ENCODE data around the gene CTDP1. TPM values are rescaled to one million over a fixed set of nuclear protein-coding genes. Genes with fewer than 3 reads are reported as not detected.
A peak's percentile ranks its signal among the peaks of the same experiment; 100 is the strongest.

CTDP1 gene
- total RNA-seq, 1 experiment from 2014 or later = 33.7 TPM

GRCh38 chr18:79637921-79638909, 41.4 kb upstream of the CTDP1 start:
- H2BK120ac ChIP-seq (ENCODE audit: low read depth, low read length, poor library complexity, severe bottlenecking) = no peak overlapping the region
- H3K4me1 ChIP-seq (ENCODE audit: insufficient read depth, low read length) = no peaks in the 10 kb centered on the region
- H3K23ac ChIP-seq (ENCODE audit: insufficient read length, low read depth, low read length) = no peak overlapping the region
- H2BK5ac ChIP-seq (ENCODE audit: insufficient read length, low read length) = no peak overlapping the region
- H3K56ac ChIP-seq (ENCODE audit: insufficient read length, low read depth, low read length) = no peak overlapping the region
- H3K23me2 ChIP-seq (ENCODE audit: insufficient read length, low read depth, low read length, poor library complexity, severe bottlenecking) = no peaks in the 10 kb centered on the region
- WGBS (ENCODE audit: extremely low coverage, insufficient read length, low lambda C conversion rate) = no CpG with 5 or more reads among the region's 99 CpGs
- no peak for TF ChIP-seq CTCF (conservative IDR thresholded peaks at IDR 0.05)
- DNase-seq = peak; percentile 51
- H3K27ac ChIP-seq (ENCODE audit: insufficient read length, low read depth, low read length) = no peak overlapping the region
- H3T11ph ChIP-seq (ENCODE audit: low read length) = no peak overlapping the region
- H2AK5ac ChIP-seq (ENCODE audit: insufficient read length, low read length) = no peak overlapping the region
- no peaks in the 10 kb centered on the region for H3K27me3 ChIP-seq (ENCODE audit: insufficient read depth, low read length)
- no peak overlapping the region for H3K9ac ChIP-seq (ENCODE audit: extremely low read depth, insufficient read length, low read length)
- no peak overlapping the region for H2AFZ ChIP-seq (ENCODE audit: low read length)
- no peak overlapping the region for H3K4me2 ChIP-seq (ENCODE audit: insufficient read depth, insufficient read length, low read length)
- no peak overlapping the region for H3K4me3 Mint-ChIP-seq
- H3K27ac Mint-ChIP-seq = no peak overlapping the region
- peaks cover 0 to 8% (median 6%) of the 10 kb centered on the region in 3 experiments; a peak in 4 of 7 replicates for H3K36me3 Mint-ChIP-seq (ENCODE audit: insufficient read depth in 1 of 3, low read depth in 3 of 3)
- H3K9me3 ChIP-seq (ENCODE audit: control insufficient read depth, low read depth, low read length) = no peaks in the 10 kb centered on the region
- H3K14ac ChIP-seq (ENCODE audit: insufficient read depth, low read length) = no peak overlapping the region
- H3K18ac ChIP-seq (ENCODE audit: insufficient read length, low read depth, low read length) = no peak overlapping the region
- no peak overlapping the region for H2BK12ac ChIP-seq (ENCODE audit: insufficient read length, low read depth, low read length)
- peaks cover 8 to 10% of the 10 kb centered on the region in 2 experiments; a peak in 3 of 4 replicates for H3K4me1 Mint-ChIP-seq
- H3K9me3 Mint-ChIP-seq = peaks cover 11 to 13% of the 10 kb centered on the region in 2 experiments
- no peak overlapping the region for H4K91ac ChIP-seq (ENCODE audit: insufficient read length, low read depth, low read length)
- H3K27me3 Mint-ChIP-seq (ENCODE audit: low read depth) = peaks cover 5% of the 10 kb centered on the region
- H2BK20ac ChIP-seq (ENCODE audit: low read depth, low read length, poor library complexity, severe bottlenecking) = no peak overlapping the region
- H2BK15ac ChIP-seq (ENCODE audit: low read depth, low read length) = no peak overlapping the region
- H4K8ac ChIP-seq (replicated peaks; ENCODE audit: insufficient read length, low read depth, low read length) = no peak overlapping the region
- no peak overlapping the region for H3K4ac ChIP-seq (ENCODE audit: low read depth, low read length)
- H4K20me1 ChIP-seq (ENCODE audit: control insufficient read depth, insufficient read depth, insufficient read length) = no peaks in the 10 kb centered on the region
- no peaks in the 10 kb centered on the region for H3K79me2 ChIP-seq (ENCODE audit: insufficient read depth, low read length)
- no peaks in the 10 kb centered on the region for H3K79me1 ChIP-seq (ENCODE audit: insufficient read depth, low read depth, low read length, poor library complexity, severe bottlenecking)
- no peak overlapping the region for H4K5ac ChIP-seq (ENCODE audit: insufficient read length, low read depth, low read length)

Data from H9 (cell line).